ENCODE data around the gene PDLIM7.

PDLIM7 gene

DNA sequence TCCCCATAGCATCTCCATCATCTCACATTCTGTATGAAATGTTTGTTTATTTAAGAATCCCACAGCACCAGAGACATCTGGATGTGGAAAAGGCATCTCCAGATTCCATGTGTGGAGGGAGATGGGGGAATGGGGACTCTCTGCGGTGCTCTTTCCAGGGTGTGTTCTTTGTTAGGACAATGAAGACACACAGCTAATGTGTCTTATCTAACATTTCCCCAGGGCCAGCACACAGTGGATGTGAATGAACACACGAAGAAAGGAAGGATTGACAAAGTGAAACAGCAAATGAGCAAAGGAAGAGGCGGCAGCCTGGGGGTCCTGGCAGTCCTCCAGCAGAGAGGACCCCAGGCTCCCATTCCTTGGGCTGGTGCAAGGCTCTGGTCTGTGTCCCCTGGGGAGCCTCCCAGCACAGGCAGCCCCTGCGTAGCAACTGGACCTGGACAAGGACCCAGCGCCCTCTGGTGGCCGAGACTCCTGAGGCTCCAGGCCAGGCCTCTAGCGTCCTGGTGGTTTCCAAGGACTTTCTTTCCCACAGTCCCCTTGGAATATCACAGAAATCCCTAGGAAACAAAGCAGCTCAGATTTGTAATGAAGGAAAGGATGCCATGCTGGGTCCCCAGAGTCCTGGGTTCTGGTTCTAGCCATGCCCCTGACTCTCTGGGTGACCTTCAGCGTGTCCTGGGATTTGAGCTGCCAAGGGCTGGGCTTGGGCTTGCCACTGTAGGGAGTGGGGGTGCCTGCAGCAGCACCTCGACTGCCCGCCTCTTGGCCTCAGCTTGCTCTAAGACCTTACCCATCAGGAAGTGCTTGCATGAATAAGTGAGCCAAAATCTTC is 3.5 kb upstream of the PDLIM7 start:
- no peaks in the 10 kb centered on the region for H3K9me3 ChIP-seq (ENCODE audit: control insufficient read depth, low read length)
- H3K9ac ChIP-seq (ENCODE audit: low read length): peak overlapping the region; percentile 15
- H3K36me3 ChIP-seq (ENCODE audit: control insufficient read depth, insufficient read depth, low read length): no peaks in the 10 kb centered on the region
- no peak overlapping the region for H3K4me3 ChIP-seq (ENCODE audit: low read length)
- H3K27me3 ChIP-seq (ENCODE audit: control insufficient read depth, insufficient read depth, low read length): peaks cover 15% of the 10 kb centered on the region
- H3K4me1 ChIP-seq (ENCODE audit: control insufficient read depth, insufficient read depth, low read length): peaks cover 24% of the 10 kb centered on the region

DNA sequence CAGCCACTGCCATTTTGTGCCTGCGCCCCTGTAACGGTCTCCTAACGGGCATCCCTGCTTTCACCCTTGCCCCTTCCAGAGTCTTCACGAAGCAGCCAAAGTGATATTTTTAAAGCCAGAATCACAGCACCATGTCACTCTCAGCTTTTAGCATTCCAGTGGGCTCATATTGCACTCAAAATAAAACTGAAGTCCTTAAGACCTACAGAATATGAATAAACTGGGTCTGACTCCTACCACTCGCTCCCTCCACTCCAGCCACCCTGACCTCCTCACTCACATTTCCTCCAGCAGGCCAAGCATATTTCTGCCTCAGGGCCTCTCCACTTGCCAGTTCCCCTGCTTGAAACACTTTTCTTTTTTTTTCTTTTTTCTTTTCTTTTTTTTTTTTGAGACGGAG is 2.4 kb upstream of the PDLIM7 start:
- peaks cover 19% of the 10 kb centered on the region for H3K27me3 ChIP-seq (ENCODE audit: control insufficient read depth, insufficient read depth, low read length)
- peaks cover 33% of the 10 kb centered on the region for H3K4me1 ChIP-seq (ENCODE audit: control insufficient read depth, insufficient read depth, low read length)
- H3K9ac ChIP-seq (ENCODE audit: low read length): no peak overlapping the region
- H3K36me3 ChIP-seq (ENCODE audit: control insufficient read depth, insufficient read depth, low read length): no peaks in the 10 kb centered on the region
- H3K9me3 ChIP-seq (ENCODE audit: control insufficient read depth, low read length): no peaks in the 10 kb centered on the region
- H3K4me3 ChIP-seq (ENCODE audit: low read length): no peak overlapping the region

DNA sequence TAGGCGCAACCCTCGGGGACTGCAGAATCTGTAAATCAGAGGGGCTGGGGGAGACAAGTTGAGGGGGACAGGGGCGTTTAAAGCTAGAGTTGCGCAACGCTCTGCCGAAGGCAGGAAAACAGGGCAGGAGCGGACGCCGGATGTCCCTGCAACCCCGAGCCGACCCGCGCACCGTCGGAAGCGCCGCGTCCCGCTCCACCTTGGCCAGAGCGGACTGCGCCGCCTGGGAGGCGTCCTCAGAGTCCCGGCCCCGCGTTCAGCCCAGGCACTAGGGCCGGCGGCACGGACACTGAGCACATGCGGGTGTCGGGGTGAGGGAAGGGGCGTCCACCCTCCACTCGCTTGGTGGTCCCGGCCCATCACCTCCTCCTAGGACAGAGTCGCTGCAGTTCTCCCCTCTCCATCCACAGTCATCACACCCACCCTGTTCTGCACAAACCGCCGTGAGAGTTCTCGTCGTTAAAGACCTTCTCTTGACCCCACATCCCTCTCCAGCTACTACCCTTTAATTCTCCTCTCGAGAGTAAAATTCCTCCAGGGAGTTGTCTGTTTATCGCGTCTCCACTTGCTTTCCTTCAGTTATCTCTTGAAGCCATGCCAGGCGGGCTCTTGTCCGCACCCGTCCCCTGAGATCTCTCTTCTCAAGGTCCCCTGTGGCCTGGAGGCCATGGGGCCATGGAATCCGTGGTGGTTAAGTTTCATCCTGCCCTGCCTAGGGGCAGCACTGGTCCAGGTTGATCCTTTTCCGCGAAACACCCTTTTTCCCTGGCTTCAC is 796 bp upstream of the PDLIM7 start:
- Histone ChIP-seq H3K9ac (ENCODE audit: low read length) (peak overlapping the region; percentile 62), H3K27me3 (ENCODE audit: control insufficient read depth, insufficient read depth, low read length) (peaks cover 19% of the 10 kb centered on the region), H3K36me3 (ENCODE audit: control insufficient read depth, insufficient read depth, low read length) (no peaks in the 10 kb centered on the region), H3K4me1 (ENCODE audit: control insufficient read depth, insufficient read depth, low read length) (peaks cover 43% of the 10 kb centered on the region), H3K9me3 (ENCODE audit: control insufficient read depth, low read length) (no peaks in the 10 kb centered on the region), H3K4me3 (ENCODE audit: low read length) (peak overlapping the region; percentile 80)

DNA sequence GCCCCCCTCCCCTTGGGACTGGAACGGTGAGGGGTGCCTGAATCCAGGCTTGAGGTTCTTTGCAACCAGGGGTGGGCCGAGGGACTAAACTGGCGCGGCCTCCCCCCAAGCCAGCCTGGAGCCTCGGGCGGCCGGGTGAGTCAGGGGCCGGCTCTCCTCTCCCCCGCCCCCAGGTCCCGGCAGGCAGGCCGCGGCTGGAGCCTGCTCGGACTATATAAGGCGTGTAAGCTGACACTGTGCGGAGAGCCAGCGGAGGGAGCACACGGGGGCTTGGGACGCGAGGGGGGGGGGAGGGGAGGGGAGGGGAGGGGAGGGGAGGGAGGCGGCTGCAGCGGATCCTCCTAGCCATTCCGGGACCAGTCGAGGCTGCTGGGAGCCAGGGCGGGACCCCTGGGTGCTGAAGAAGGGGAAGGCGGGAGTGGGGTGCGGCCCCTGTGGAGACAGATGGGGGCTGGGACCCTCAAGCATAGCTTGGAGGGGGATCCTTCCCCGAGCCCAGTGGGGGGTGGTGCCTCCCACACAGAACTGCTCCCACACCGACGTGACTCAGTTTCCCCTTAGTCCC is 595 bp downstream of the PDLIM7 start:
- H3K27me3 ChIP-seq (ENCODE audit: control insufficient read depth, insufficient read depth, low read length): peaks cover 19% of the 10 kb centered on the region
- no peaks in the 10 kb centered on the region for H3K9me3 ChIP-seq (ENCODE audit: control insufficient read depth, low read length)
- H3K36me3 ChIP-seq (ENCODE audit: control insufficient read depth, insufficient read depth, low read length): no peaks in the 10 kb centered on the region
- peak overlapping the region; percentile 74 for H3K9ac ChIP-seq (ENCODE audit: low read length)
- peaks cover 47% of the 10 kb centered on the region for H3K4me1 ChIP-seq (ENCODE audit: control insufficient read depth, insufficient read depth, low read length)
- H3K4me3 ChIP-seq (ENCODE audit: low read length): peak overlapping the region; percentile 80

DNA sequence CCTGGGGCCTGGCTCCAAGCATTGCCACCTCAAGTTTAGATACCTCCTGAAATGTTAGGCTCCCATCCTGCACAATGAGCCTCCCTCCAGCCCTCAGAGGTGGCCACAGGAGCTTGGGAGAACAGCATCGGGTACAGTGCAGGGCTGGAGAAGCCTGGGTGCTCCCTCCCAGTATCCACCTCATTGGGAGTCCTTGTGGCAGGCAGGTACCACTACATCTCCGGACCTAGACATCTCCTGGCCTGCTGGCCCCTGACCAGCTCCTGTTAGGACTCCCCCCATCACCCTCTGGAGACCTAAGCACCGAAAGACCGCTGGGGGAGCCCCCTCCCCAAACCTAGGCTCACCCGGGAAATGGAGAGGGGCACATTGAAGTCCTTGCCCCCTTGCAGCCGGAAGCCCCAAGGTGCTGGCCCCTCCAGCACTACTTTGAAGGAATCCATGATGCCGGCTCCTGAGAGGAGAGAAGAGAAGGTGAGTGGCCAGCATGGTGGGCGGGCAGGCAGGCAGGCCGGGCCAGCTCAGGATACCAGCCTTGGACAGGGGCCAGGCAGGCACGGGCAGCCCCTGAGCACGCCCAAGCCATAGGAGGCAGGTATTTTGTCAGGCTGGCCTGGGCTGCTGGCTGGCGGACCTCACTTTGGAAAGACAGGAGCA is 1.2 kb downstream of the PDLIM7 start:
- Histone ChIP-seq H3K27me3 (ENCODE audit: control insufficient read depth, insufficient read depth, low read length) (peaks cover 19% of the 10 kb centered on the region), H3K36me3 (ENCODE audit: control insufficient read depth, insufficient read depth, low read length) (no peaks in the 10 kb centered on the region), H3K4me3 (ENCODE audit: low read length) (no peak overlapping the region), H3K4me1 (ENCODE audit: control insufficient read depth, insufficient read depth, low read length) (peaks cover 47% of the 10 kb centered on the region), H3K9ac (ENCODE audit: low read length) (peak overlapping the region; percentile 74), H3K9me3 (ENCODE audit: control insufficient read depth, low read length) (no peaks in the 10 kb centered on the region)

DNA sequence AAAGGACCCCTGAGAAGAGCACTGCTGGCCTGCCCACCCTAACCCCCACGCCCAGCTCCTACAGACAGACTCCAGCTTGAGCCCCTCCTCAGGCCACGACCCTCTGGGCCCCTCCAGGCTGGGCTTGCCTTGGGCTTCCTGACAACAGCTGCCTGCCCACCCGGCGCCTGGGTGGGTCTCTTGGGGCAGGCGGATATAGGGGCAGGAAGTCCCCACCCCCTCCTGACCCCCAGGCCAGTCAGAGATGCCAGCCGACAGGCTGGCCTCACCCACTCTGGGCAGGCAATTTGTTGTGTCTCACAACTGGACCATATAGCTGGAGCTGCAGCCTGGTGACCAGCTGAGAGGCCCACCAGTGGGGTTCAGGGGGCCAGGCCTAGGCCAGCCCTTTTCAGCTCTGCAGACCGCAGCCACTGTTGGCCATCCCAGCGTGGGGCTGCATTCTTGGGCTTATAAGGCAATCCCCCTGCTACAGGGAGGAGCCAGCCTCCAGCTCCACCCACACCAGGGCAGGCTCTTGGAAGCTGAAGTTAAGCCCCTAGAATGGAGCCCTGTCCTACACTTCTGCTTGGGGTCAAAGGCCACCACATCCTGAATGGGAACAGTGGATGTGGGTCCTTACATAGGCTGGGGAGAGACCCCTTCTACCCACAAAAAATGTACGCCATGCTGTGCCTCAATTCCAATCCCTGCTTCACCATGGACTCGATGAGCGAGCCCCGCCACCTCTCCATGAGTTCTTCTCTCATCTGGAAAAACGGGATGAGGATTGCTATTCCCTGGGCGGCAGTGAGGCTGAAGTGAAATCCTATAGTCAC is 2.0 kb downstream of the PDLIM7 start:
- H3K4me3 ChIP-seq (ENCODE audit: low read length): no peak overlapping the region
- peak overlapping the region; percentile 74 for H3K9ac ChIP-seq (ENCODE audit: low read length)
- H3K4me1 ChIP-seq (ENCODE audit: control insufficient read depth, insufficient read depth, low read length): peaks cover 41% of the 10 kb centered on the region
- H3K27me3 ChIP-seq (ENCODE audit: control insufficient read depth, insufficient read depth, low read length): peaks cover 19% of the 10 kb centered on the region
- no peaks in the 10 kb centered on the region for H3K9me3 ChIP-seq (ENCODE audit: control insufficient read depth, low read length)
- H3K36me3 ChIP-seq (ENCODE audit: control insufficient read depth, insufficient read depth, low read length): no peaks in the 10 kb centered on the region

DNA sequence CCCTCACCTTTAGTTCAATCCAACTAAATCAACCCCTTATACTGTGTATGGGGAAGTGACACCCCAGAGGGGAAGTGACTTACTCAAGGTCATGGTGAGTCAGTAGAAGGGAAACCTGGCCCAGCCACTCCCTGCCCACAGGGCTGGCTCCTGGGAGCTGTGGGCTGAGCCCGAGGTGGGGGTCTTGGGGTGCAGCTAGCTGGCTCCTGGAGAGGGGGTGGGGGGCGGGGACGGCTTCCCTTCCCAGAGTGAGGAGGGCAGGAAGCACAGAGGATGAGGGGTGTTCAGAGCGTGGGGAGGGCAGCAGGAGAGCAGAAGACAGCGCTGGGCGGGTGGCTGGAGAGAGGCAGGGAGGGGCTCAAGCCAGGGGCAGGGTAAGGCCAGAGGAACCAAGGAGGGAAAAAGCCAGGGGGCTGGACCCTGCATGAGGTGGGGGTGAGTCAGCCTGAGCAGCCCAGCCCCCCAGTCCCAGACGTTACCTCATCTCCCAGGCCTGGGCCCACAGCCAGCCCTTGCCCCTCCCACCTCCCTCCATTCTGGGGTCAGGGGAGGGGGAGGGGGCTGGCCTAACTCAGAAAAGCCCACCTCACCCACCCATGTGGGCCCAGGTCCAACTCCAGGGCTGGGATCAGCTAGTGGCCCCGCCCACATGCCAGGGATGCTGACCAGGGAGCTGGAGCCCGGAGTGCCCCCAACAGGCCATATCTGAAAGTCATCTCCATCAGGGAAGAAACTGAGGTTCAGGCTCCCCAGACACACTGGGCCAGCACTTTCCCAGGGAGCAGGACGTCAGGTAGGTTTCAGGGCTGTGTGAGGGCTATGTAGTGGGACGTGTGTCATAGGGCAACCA is 2.8 kb downstream of the PDLIM7 start:
- Histone ChIP-seq H3K27me3 (ENCODE audit: control insufficient read depth, insufficient read depth, low read length) (peaks cover 19% of the 10 kb centered on the region), H3K9me3 (ENCODE audit: control insufficient read depth, low read length) (no peaks in the 10 kb centered on the region), H3K4me1 (ENCODE audit: control insufficient read depth, insufficient read depth, low read length) (peaks cover 42% of the 10 kb centered on the region), H3K9ac (ENCODE audit: low read length) (no peak overlapping the region), H3K36me3 (ENCODE audit: control insufficient read depth, insufficient read depth, low read length) (no peaks in the 10 kb centered on the region), H3K4me3 (ENCODE audit: low read length) (no peak overlapping the region)

DNA sequence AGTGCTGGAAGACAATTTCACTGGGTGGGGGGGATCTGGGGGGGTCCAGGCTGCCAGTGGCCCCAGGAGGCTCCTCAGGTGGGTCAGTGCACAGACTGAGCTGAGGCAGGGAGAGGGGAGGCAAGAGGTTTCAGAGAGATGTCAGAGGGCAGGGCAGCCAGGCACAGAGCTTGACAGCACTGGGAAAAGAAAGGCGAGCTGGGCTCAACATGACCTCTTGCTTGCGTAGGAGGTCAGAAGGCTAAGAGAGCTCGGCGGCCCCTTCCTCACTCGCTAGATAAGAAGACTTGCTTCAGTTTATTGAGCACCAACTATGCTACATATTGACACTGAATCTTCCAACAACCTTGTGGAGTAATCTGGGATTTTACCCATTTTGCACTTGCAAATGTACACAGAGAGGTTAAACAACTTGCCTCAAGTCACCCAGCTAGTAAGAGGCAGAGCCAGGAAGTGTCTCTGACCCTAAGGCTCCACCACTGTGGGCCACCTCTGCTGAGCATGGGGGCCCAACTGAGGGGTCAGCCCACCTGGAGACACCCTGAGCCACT is 3.5 kb downstream of the PDLIM7 start:
- Histone ChIP-seq H3K36me3 (ENCODE audit: control insufficient read depth, insufficient read depth, low read length) (no peaks in the 10 kb centered on the region), H3K9ac (ENCODE audit: low read length) (no peak overlapping the region), H3K4me1 (ENCODE audit: control insufficient read depth, insufficient read depth, low read length) (peaks cover 49% of the 10 kb centered on the region), H3K27me3 (ENCODE audit: control insufficient read depth, insufficient read depth, low read length) (peaks cover 19% of the 10 kb centered on the region), H3K9me3 (ENCODE audit: control insufficient read depth, low read length) (no peaks in the 10 kb centered on the region), H3K4me3 (ENCODE audit: low read length) (no peak overlapping the region)

DNA sequence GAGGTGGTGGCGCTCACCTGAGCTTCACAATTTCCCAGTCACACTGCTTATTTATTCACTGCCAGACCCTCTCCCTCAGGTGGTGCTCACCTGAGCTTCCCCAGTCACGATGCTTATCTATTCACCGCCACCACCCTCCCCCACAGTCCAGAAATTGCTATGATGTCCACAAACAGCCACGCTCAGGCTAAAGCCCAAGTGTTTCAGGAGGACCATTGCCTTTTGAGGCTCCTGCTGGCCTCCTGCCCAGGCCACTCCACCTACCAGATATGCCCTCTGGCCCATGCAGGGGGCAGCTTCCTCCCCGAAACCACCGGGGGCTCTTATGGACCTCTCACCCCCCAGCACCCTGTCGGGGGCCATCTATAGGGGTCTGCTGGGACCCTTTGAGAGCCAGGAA is 4.6 kb downstream of the PDLIM7 start:
- H3K4me3 ChIP-seq (ENCODE audit: low read length): no peak overlapping the region
- no peaks in the 10 kb centered on the region for H3K36me3 ChIP-seq (ENCODE audit: control insufficient read depth, insufficient read depth, low read length)
- H3K27me3 ChIP-seq (ENCODE audit: control insufficient read depth, insufficient read depth, low read length): peaks cover 10% of the 10 kb centered on the region
- no peaks in the 10 kb centered on the region for H3K9me3 ChIP-seq (ENCODE audit: control insufficient read depth, low read length)
- no peak overlapping the region for H3K9ac ChIP-seq (ENCODE audit: low read length)
- peaks cover 41% of the 10 kb centered on the region for H3K4me1 ChIP-seq (ENCODE audit: control insufficient read depth, insufficient read depth, low read length)

DNA sequence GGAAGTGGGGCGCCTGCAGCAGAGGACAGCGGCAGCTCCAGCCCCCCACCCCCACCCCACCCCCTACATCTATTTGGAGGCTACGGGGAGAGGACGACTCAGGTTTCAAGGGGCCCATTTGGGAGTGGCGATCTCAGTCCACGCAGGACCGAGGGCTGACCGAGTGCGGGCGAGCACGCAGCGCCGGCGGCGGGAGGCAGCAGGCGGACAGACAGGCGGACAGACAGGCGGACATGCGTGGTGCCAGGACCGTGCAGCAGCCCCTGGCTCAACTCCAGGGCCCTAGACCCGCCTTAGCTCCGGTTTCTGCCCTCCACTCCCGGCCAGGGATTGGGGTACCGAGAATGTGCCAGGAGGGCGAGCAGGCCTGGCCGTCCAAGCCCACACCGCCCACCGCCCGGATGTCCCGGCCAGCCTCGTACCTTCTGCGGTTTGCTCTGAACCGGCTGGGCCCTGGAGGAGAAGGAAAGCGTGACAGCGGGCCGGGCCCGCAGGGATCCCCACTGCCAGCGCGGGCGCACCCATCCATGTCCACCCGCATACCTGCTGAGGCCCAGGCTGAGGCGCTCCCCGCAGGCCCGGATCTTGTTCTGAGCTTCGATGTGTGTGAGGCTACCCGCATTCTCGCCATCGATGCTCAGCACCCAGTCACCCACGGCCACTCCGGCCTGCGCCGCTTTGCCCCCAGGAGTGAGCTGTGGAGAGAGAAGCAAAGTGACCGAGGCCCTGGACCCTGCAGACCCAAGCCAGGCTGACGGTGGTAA is 5.2 kb downstream of the PDLIM7 start:
- Histone ChIP-seq H3K9ac (ENCODE audit: low read length) (no peak overlapping the region), H3K4me1 (ENCODE audit: control insufficient read depth, insufficient read depth, low read length) (peaks cover 39% of the 10 kb centered on the region), H3K36me3 (ENCODE audit: control insufficient read depth, insufficient read depth, low read length) (peaks cover 6% of the 10 kb centered on the region), H3K27me3 (ENCODE audit: control insufficient read depth, insufficient read depth, low read length) (peaks cover 8% of the 10 kb centered on the region), H3K9me3 (ENCODE audit: control insufficient read depth, low read length) (no peaks in the 10 kb centered on the region), H3K4me3 (ENCODE audit: low read length) (no peak overlapping the region)
